OCI-LY1 (cell line): Measurements from ENCODE around the gene SULF2.

Source experiments
- H2AFZ ChIP-seq: fragments of 200-600 bp; sonication (generic), shearing (Covaris generic); 2 replicates; pipeline ENCODE4 v1.6.0; 2014; ENCODE audit warnings: antibody characterized with exemption, mild to moderate bottlenecking, low read length
- H3F3A ChIP-seq: fragments of 200-600 bp; sonication (generic), shearing (Covaris generic); 2 replicates; pipeline ENCODE4 v1.6.0; 2014; ENCODE audit warnings: mild to moderate bottlenecking, antibody characterized with exemption, low read length, moderate library complexity; ENCODE audit not compliant: insufficient read depth
- H3K27ac ChIP-seq: fragments of 200-600 bp; sonication (generic); 2 replicates; pipeline ENCODE4 v1.5.1; 2014; ENCODE audit warnings: low read length, mixed run types, mild to moderate bottlenecking, low read depth; ENCODE audit not compliant: poor library complexity, severe bottlenecking
- H3K27me3 ChIP-seq: fragments of 200-600 bp; sonication (generic); 2 replicates; pipeline ENCODE4 v1.6.0; 2014; ENCODE audit warnings: antibody characterized with exemption, mild to moderate bottlenecking, low read length, moderate library complexity; ENCODE audit not compliant: insufficient read depth
- H3K36me3 ChIP-seq: fragments of 200-600 bp; sonication (generic); 2 replicates; pipeline ENCODE4 v1.6.1; 2014; ENCODE audit warnings: mild to moderate bottlenecking, antibody characterized with exemption, low read length, moderate library complexity, mixed read lengths; ENCODE audit not compliant: insufficient read depth
- H3K4me1 ChIP-seq: fragments of 200-600 bp; sonication (generic); 2 replicates; pipeline ENCODE4 v1.5.1; 2014; ENCODE audit warnings: mild to moderate bottlenecking, low read length, moderate library complexity; ENCODE audit not compliant: insufficient read depth, severe bottlenecking
- H3K4me2 ChIP-seq: fragments of 200-600 bp; sonication (generic), shearing (Covaris generic); 2 replicates; pipeline ENCODE4 v1.6.1; 2014; ENCODE audit warnings: low read length
- H3K4me3 ChIP-seq: fragments of 200-600 bp; sonication (generic); 2 replicates; pipeline ENCODE4 v1.5.1; 2014; ENCODE audit warnings: low read length, low read depth, mild to moderate bottlenecking, mixed read lengths; ENCODE audit not compliant: poor library complexity, severe bottlenecking
- H3K79me2 ChIP-seq: fragments of 200-600 bp; shearing (Covaris generic); 2 replicates; pipeline ENCODE4 v1.6.1; 2016; ENCODE audit warnings: mixed run types, low read length, mixed read lengths; ENCODE audit not compliant: insufficient read depth
- H3K9ac ChIP-seq: fragments of 200-600 bp; sonication (generic), shearing (Covaris generic); 2 replicates; pipeline ENCODE4 v1.6.1; 2014; ENCODE audit warnings: mild to moderate bottlenecking, low read length, mixed read lengths
- H3K9me2 ChIP-seq: fragments of 200-600 bp; sonication (generic), shearing (Covaris generic); 2 replicates; pipeline ENCODE4 v1.6.1; 2014; ENCODE audit warnings: low read depth, mild to moderate bottlenecking, low read length, mixed read lengths
- H3K9me3 ChIP-seq: fragments of 200-600 bp; shearing (Covaris generic); 2 replicates; pipeline ENCODE4 v1.6.1; 2014; ENCODE audit warnings: low read length, mixed read lengths
- H4K20me1 ChIP-seq: fragments of 200-600 bp; sonication (generic), shearing (Covaris generic); 2 replicates; pipeline ENCODE4 v1.6.0; 2016; ENCODE audit warnings: mild to moderate bottlenecking, low read length; ENCODE audit not compliant: insufficient read depth
- EZH2 ChIP-seq: fragments of 200-600 bp; sonication (generic), shearing (Covaris generic); IDR thresholded peaks from 2 replicates; pipeline ENCODE4 v1.8.0; 2017; ENCODE audit warnings: borderline replicate concordance, mixed run types, mild to moderate bottlenecking, antibody characterized with exemption, low read length, moderate library complexity, mixed read lengths
- TF ChIP-seq, protein P1 (sequence below): fragments of 200-600 bp; sonication (generic), shearing (Covaris generic); IDR thresholded peaks from 2 replicates; pipeline ENCODE4 v1.5.1; 2017; ENCODE audit warnings: mild to moderate bottlenecking, antibody characterized with exemption, low read length, moderate library complexity, mixed read lengths

The SULF2 gene

DNA sequence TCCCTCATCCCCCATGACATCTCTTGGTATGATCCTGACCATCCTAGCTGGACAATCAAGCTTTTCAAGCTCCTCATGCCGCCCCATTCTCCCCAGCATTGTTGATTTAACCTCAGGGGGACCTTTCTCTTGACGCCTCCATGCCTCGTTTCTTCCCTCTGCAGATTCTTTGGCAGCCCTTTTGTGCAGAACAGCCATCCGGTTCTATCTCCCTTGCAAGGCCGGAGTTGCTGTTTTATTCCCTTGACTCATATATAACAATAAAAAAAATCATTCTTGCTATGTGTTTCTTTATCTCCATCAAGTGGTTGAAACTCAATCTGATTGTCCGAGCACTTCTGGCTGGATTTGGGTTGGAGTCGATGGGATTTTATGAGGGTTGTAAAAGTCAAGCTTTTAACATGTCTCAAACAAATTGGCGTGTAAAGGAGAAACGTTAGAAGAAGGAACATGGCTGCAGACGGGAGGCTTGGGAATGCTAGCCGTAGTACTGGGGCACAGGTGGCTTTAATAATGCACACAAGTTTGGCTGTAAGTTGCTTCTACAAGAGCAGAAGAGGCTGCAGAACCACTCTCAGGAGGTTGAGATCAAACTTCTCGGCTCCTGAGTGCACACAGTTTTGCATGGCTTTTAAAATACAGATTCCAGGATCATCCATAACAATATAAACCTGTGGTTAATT lies 3.9 kb upstream of the SULF2 start:
- Histone ChIP-seq H3F3A (no peaks in the 10 kb centered on the region), H3K4me2 (no peak overlapping the region), H3K9me2 (no peaks in the 10 kb centered on the region), H3K4me3 (no peak overlapping the region), H3K4me1 (no peaks in the 10 kb centered on the region), H3K9ac (no peak overlapping the region), H3K27me3 (no peaks in the 10 kb centered on the region), H3K36me3 (no peaks in the 10 kb centered on the region), H3K9me3 (no peaks in the 10 kb centered on the region), H4K20me1 (no peaks in the 10 kb centered on the region), H3K27ac (no peak overlapping the region), H2AFZ (no peak overlapping the region), H3K79me2 (no peaks in the 10 kb centered on the region)
- TF ChIP-seq, protein P1, sequence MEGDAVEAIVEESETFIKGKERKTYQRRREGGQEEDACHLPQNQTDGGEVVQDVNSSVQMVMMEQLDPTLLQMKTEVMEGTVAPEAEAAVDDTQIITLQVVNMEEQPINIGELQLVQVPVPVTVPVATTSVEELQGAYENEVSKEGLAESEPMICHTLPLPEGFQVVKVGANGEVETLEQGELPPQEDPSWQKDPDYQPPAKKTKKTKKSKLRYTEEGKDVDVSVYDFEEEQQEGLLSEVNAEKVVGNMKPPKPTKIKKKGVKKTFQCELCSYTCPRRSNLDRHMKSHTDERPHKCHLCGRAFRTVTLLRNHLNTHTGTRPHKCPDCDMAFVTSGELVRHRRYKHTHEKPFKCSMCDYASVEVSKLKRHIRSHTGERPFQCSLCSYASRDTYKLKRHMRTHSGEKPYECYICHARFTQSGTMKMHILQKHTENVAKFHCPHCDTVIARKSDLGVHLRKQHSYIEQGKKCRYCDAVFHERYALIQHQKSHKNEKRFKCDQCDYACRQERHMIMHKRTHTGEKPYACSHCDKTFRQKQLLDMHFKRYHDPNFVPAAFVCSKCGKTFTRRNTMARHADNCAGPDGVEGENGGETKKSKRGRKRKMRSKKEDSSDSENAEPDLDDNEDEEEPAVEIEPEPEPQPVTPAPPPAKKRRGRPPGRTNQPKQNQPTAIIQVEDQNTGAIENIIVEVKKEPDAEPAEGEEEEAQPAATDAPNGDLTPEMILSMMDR, result no peak
- TF ChIP-seq EZH2, result no peak

DNA sequence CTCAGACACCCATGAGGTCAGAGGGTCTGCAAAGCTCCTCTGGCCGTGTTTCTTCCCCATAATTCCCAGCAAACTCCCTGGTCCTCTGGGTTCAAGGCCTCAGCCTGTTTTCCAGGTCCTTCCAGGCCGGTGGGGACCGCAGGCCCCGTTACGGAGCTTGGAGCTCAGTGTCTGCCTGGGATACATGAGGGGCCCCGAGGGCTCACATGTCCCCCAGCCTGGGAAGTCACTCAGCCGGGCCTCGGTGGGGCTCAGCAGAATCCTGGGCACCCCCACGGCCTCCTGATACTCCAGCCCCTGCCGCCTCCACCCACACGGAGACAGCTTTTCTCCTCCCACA lies 3.4 kb upstream of the SULF2 start:
- H3K4me2 ChIP-seq, result no peak overlapping the region
- H2AFZ ChIP-seq, result no peak overlapping the region
- H3K9me3 ChIP-seq, result no peaks in the 10 kb centered on the region
- no peaks in the 10 kb centered on the region for H3K36me3 ChIP-seq
- no peaks in the 10 kb centered on the region for H3K4me1 ChIP-seq
- H3K9ac ChIP-seq, result no peak overlapping the region
- no peaks in the 10 kb centered on the region for H3F3A ChIP-seq
- no peak overlapping the region for H3K4me3 ChIP-seq
- no peaks in the 10 kb centered on the region for H4K20me1 ChIP-seq
- no peak for TF ChIP-seq EZH2
- TF ChIP-seq, protein P1, result no peak
- no peak overlapping the region for H3K27ac ChIP-seq
- no peaks in the 10 kb centered on the region for H3K27me3 ChIP-seq
- H3K79me2 ChIP-seq, result no peaks in the 10 kb centered on the region
- H3K9me2 ChIP-seq, result no peaks in the 10 kb centered on the region

DNA sequence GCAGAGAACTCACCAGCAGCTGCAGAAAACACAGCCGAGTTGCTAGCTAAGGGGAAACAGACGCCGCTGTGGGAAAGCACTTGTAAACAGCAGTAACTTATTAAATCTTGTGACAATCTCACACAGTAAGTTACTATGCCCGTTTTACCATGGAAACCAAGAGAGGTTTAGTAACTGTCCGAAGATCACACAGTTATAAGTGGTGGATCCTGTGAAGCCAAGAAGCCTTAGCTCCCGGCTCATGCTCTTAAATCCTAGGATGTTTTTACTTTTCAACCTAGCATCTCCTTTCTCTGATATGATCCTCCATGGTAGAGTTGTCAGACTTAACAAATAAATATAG lies 1.5 kb upstream of the SULF2 start:
- H3K79me2 ChIP-seq, result no peaks in the 10 kb centered on the region
- no peak for TF ChIP-seq EZH2
- TF ChIP-seq, protein P1, result no peak
- H3K4me2 ChIP-seq, result no peak overlapping the region
- H3K9ac ChIP-seq, result no peak overlapping the region
- no peaks in the 10 kb centered on the region for H3K36me3 ChIP-seq
- no peaks in the 10 kb centered on the region for H3K9me3 ChIP-seq
- no peaks in the 10 kb centered on the region for H4K20me1 ChIP-seq
- no peak overlapping the region for H2AFZ ChIP-seq
- no peak overlapping the region for H3K27ac ChIP-seq
- H3K27me3 ChIP-seq, result no peaks in the 10 kb centered on the region
- no peaks in the 10 kb centered on the region for H3F3A ChIP-seq
- H3K4me1 ChIP-seq, result no peaks in the 10 kb centered on the region
- H3K9me2 ChIP-seq, result no peaks in the 10 kb centered on the region
- H3K4me3 ChIP-seq, result no peak overlapping the region
